HepG2 (cell line): Measurements from ENCODE around the gene GRAMD2A.

Experiments
- ARNT ChIP-seq: fragments of 450-650 bp; IDR thresholded peaks from 2 replicates; pipeline ENCODE4 v1.6.1; 2017
- POLR2A ChIP-seq, 2 experiments: IDR thresholded peaks; 2 replicates each; pipeline ENCODE4 v1.6.1; 2011; ENCODE audit warnings: low read depth in 2 of 2, low read length in 2 of 2, mild to moderate bottlenecking in 1 of 2, moderate library complexity in 1 of 2; ENCODE audit not compliant: insufficient read depth in 1 of 2
- SMAD1 ChIP-seq: sonication (generic); formaldehyde crosslinking; IDR thresholded peaks from 2 replicates; pipeline ENCODE4 v1.4.0; 2020; ENCODE audit warnings: missing genetic modification reagents, low read depth, mild to moderate bottlenecking, borderline replicate concordance
- ZFP41 ChIP-seq: sonication (generic); formaldehyde crosslinking; IDR thresholded peaks from 2 replicates; pipeline ENCODE4 v1.4.0; 2020; ENCODE audit warnings: mild to moderate bottlenecking, missing genetic modification reagents, borderline replicate concordance
- ZNF766 ChIP-seq: sonication (generic); formaldehyde crosslinking; IDR thresholded peaks from 2 replicates; pipeline ENCODE4 v1.5.0; 2020; ENCODE audit warnings: missing genetic modification reagents, borderline replicate concordance

GRCh38 chr15:72231833-72232478, 34.4 kb upstream of the GRAMD2A start:
- TF ChIP-seq ZFP41 (CRISPR knock-in tag) (no peak), SMAD1 (CRISPR knock-in tag) (no peak), ARNT (no peak), ZNF766 (CRISPR knock-in tag) (no peak), POLR2A (IDR thresholded peaks at IDR 0.05; ENCODE audit: insufficient read depth in 1 of 2, low read depth in 2 of 2, low read length in 2 of 2) (no peak)
